ENCODE measurements around the gene BOD1L1. TPM values are rescaled to one million over a fixed set of nuclear protein-coding genes. Genes with fewer than 3 reads are reported as not detected.

BOD1L1 gene
- total RNA-seq, 1 donor from 2014 or later = 18.4 TPM

DNA sequence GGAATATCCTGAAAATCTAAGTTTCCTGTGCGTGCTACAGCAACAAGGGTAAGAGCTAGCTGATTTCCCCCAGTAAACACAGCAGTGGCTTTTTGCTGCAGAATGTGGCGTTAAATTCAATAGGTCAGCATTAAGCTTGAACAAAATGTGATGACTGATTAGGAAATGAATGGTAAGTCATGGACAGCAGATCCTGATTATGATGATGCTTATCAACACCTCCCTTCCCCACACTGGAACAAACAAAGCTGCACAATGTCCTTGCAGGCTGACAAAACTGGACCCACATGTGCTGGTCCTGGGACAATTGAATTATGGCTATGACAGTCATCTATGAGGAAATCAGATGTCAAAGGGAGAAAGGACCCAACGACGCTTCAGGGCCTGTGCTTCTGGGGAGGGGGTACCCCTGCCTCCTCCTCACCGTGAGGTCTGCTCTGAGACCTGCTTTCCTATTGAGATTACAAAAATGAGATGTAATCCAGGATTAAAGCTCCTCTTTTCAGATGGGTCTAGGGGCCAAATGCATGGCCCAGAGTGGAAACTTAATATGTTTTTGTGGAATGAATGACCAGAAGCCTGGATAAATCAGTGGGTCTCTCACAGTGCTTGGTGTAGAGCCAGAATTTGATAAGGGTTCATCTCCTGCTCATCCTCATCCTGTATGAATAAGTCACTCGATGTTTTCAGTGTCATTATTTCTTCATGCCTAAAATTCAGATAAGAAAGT, 32.0 kb upstream of the BOD1L1 start:
- Histone ChIP-seq H3K4me3 (ENCODE audit: low read depth, low read length) (no peak overlapping the region), H3K36me3 (ENCODE audit: control insufficient read depth, insufficient read depth, low read length) (no peaks in the 10 kb centered on the region), H3K27me3 (ENCODE audit: control insufficient read depth, insufficient read depth, low read length) (no peaks in the 10 kb centered on the region)
- FAIRE-seq = no peak
- DNase-seq (ENCODE audit: low read depth) = no peak
- TF ChIP-seq, protein P1, sequence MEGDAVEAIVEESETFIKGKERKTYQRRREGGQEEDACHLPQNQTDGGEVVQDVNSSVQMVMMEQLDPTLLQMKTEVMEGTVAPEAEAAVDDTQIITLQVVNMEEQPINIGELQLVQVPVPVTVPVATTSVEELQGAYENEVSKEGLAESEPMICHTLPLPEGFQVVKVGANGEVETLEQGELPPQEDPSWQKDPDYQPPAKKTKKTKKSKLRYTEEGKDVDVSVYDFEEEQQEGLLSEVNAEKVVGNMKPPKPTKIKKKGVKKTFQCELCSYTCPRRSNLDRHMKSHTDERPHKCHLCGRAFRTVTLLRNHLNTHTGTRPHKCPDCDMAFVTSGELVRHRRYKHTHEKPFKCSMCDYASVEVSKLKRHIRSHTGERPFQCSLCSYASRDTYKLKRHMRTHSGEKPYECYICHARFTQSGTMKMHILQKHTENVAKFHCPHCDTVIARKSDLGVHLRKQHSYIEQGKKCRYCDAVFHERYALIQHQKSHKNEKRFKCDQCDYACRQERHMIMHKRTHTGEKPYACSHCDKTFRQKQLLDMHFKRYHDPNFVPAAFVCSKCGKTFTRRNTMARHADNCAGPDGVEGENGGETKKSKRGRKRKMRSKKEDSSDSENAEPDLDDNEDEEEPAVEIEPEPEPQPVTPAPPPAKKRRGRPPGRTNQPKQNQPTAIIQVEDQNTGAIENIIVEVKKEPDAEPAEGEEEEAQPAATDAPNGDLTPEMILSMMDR (IDR thresholded peaks at IDR 0.05; ENCODE audit: insufficient read depth, low read length, severe bottlenecking) = no peak

GRCh38 chr4:13656569-13657405, 29.3 kb upstream of the BOD1L1 start:
- TF ChIP-seq, protein P1 (IDR thresholded peaks at IDR 0.05; ENCODE audit: insufficient read depth, low read length, severe bottlenecking) = peak; percentile 71
- DNase-seq (ENCODE audit: low read depth) (peak; percentile 54), FAIRE-seq (no peak)
- Histone ChIP-seq H3K27me3 (ENCODE audit: control insufficient read depth, insufficient read depth, low read length) (no peaks in the 10 kb centered on the region), H3K4me3 (ENCODE audit: low read depth, low read length) (peak overlapping the region; percentile 11), H3K36me3 (ENCODE audit: control insufficient read depth, insufficient read depth, low read length) (no peaks in the 10 kb centered on the region)

GRCh38 chr4:13654162-13654797, 26.8 kb upstream of the BOD1L1 start:
- DNase-seq (ENCODE audit: low read depth) (peak; percentile 48), FAIRE-seq (no peak)
- Histone ChIP-seq H3K27me3 (ENCODE audit: control insufficient read depth, insufficient read depth, low read length) (no peaks in the 10 kb centered on the region), H3K36me3 (ENCODE audit: control insufficient read depth, insufficient read depth, low read length) (no peaks in the 10 kb centered on the region), H3K4me3 (ENCODE audit: low read depth, low read length) (peak overlapping the region; percentile 33)
- TF ChIP-seq, protein P1 (IDR thresholded peaks at IDR 0.05; ENCODE audit: insufficient read depth, low read length, severe bottlenecking) = peak; percentile 87

DNA sequence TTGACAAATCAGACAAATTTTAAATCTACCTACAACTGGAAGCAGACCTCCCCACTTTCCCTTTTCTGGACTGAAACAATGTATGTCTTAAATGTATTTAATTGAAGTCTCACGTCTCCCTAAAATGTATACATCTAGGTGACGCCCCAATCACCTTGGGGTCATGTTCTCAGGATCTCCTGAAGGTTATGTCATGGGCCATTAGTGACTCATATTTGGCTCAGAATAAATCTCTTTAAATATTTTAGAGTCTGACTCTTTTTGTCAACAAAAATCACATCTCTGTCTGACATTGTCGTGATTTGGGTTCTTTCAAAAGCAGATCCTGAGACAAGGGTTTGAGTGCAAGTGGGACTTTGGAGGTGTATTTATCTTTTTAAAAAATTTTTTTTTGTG, 26.2 kb upstream of the BOD1L1 start:
- TF ChIP-seq, protein P1 (IDR thresholded peaks at IDR 0.05; ENCODE audit: insufficient read depth, low read length, severe bottlenecking) = no peak
- DNase-seq (ENCODE audit: low read depth) (no peak), FAIRE-seq (no peak)
- Histone ChIP-seq H3K4me3 (ENCODE audit: low read depth, low read length) (no peak overlapping the region), H3K27me3 (ENCODE audit: control insufficient read depth, insufficient read depth, low read length) (no peaks in the 10 kb centered on the region), H3K36me3 (ENCODE audit: control insufficient read depth, insufficient read depth, low read length) (no peaks in the 10 kb centered on the region)

DNA sequence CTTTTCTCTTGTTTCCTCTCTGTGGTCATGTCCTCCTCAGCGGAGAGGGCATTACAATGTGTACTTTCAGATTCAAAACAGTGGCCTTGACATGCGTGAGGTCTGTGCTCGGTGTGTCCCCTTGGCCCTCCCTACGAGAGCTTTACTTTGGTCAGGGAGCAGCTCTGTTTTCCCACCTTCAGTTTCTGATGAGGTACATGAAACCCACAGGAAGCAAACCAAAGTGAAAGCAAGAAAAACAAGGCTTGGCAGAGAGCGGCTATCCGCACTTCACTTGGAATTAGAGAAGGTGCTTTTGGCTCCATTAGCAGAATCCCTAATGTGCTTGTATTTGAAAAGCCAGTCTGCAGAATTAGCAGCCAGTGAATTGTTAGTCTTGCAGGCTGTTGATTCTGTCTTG, 19.5 kb upstream of the BOD1L1 start:
- TF ChIP-seq, protein P1 (IDR thresholded peaks at IDR 0.05; ENCODE audit: insufficient read depth, low read length, severe bottlenecking) = no peak
- no peaks in the 10 kb centered on the region for H3K36me3 ChIP-seq (ENCODE audit: control insufficient read depth, insufficient read depth, low read length)
- FAIRE-seq (no peak), DNase-seq (ENCODE audit: low read depth) (no peak)
- no peak overlapping the region for H3K4me3 ChIP-seq (ENCODE audit: low read depth, low read length)
- H3K27me3 ChIP-seq (ENCODE audit: control insufficient read depth, insufficient read depth, low read length) = peaks cover 1% of the 10 kb centered on the region
